ENCODE results near the gene HOXD13.

Gene HOXD13

DNA sequence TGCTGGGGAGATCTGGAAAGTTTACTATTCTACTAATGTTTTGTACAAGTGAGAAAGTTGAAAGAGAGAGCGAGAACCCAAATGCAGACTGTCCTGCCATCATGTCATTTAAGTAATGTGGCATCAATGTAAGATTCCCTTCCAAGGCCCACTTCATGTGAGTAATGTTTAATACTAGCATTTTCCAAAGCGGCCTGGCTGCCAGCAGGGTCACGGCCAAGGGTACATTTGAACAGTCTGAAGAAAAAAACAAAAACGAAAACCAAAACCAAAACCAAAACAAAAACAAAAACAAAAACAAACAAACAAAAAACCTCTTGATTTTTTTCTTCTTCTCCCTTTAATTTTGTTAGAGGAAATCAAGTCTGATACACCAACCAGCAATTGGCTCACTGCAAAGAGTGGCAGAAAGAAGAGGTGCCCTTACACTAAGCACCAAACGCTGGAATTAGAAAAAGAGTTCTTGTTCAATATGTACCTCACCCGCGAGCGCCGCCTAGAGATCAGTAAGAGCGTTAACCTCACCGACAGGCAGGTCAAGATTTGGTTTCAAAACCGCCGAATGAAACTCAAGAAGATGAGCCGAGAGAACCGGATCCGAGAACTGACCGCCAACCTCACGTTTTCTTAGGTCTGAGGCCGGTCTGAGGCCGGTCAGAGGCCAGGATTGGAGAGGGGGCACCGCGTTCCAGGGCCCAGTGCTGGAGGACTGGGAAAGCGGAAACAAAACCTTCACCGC lies 26.2 kb downstream of the HOXD13 start:
- DNase-seq (ENCODE audit: low spot score): no peak
- in situ Hi-C loops (cut with MboI; ENCODE audit: low pct_unique_long_range_greater_than_20kb, low sequenced_read_pairs, unreplicated experiment): loop anchor here (25.0 kb wide), 1 partner anchor 756 kb away; no protein-coding TSS in a partner anchor

DNA sequence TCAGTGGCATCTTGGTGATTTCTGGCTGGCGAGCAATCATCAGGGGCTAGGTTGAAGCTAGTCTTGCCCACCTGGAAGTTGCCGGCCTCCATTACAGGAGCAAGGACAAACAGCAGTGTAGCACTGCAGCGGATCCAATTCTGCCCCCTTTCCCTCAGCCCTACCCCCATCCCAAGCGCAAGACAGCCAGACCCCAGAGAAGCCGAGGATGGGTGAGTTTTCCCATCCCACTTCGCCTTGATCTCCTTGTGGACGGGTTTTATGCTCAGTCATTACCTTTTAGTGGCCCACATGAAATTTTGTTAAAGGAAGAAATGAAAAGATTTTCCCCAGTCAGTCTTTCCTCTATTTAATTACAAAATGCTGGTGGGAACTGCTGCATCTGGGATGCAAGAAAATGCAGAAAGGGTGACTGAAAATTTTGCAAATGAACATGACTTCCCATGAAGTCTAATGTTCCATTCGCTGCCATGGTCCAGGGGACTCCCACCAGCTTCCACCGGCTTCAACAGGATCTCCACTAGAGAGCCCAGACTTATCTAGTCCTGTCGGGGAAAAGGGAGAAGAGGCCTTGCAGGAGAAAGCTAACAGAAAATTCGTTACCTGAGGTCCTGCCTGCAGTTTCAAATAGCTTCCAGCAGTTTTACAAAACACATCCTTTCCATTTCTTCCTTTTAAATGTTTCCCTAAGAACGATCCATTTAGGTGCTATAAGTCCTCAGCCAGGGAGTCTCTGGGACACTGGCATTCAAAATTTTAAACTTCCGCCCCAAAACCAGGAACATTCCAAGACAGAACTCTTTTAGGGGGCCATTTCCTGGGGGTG lies 28.1 kb downstream of the HOXD13 start:
- DNase-seq (ENCODE audit: low spot score): no peak
- TF ChIP-seq CTCF (IDR thresholded peaks at IDR 0.05; ENCODE audit: extremely low read depth, insufficient read depth, missing control alignments): no peak
- in situ Hi-C loops (cut with MboI; ENCODE audit: low pct_unique_long_range_greater_than_20kb, low sequenced_read_pairs, unreplicated experiment): loop anchor here (10.0 to 25.0 kb wide), 2 partner anchors 758 to 1034 kb away; no protein-coding TSS in a partner anchor

More for the DNA sequence above, 26.2 kb downstream of the HOXD13 start:
- peak; percentile 55 for TF ChIP-seq CTCF (IDR thresholded peaks at IDR 0.05; ENCODE audit: extremely low read depth, insufficient read depth, missing control alignments)

DNA sequence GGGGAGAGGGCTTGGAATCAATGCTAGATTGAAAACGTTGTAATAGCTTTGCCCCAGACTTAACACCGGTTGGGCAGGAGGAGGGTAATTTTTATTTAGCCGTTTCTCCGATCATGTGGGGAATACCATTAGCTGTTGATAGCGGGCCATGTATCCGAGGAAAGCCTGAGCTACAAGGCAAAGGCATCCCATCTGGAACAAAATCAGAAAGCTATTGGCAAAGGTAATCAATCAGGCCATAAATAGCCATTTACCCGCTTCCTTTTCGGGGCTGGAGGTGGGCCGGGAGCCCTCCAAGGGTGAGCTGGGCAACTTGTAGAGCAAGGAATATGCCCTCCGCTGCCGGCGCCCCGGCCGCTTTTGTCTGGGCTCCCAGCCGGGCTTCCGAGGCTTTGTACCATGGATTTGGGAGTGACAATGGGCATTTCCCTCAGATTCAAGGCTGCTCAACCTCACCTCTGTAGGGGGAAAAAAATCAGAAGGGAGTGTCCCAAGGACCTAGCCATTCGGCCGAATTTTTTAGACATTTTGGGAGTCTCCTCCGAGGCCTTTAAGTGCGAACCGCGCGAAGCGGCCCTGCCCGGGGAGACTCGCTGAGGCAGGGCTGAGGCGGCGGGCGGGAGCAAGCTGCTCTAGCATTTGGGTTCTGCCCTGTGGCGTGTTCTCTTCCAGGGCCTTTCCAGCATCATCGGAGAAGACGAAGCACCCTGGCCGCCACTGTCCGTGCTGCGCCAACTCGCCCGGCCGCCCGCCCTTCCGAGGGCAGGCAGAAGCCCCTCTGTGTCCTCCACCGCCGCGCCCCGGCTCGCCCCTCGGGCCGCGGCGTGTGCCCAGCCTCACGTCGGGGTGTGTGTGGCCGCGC lies 28.9 kb downstream of the HOXD13 start:
- TF ChIP-seq CTCF (IDR thresholded peaks at IDR 0.05; ENCODE audit: extremely low read depth, insufficient read depth, missing control alignments): no peak
- in situ Hi-C loops (cut with MboI; ENCODE audit: low pct_unique_long_range_greater_than_20kb, low sequenced_read_pairs, unreplicated experiment): loop anchor here (10.0 to 25.0 kb wide), 2 partner anchors 759 to 1033 kb away; no protein-coding TSS in a partner anchor
- no peak for DNase-seq (ENCODE audit: low spot score)

GRCh38 chr2:176122052-176122682 lies 29.6 kb downstream of the HOXD13 start:
- in situ Hi-C loops (cut with MboI; ENCODE audit: low pct_unique_long_range_greater_than_20kb, low sequenced_read_pairs, unreplicated experiment): loop anchor here (10.0 to 25.0 kb wide), 2 partner anchors 760 to 1033 kb away; no protein-coding TSS in a partner anchor
- TF ChIP-seq CTCF (IDR thresholded peaks at IDR 0.05; ENCODE audit: extremely low read depth, insufficient read depth, missing control alignments): no peak
- no peak for DNase-seq (ENCODE audit: low spot score)

DNA sequence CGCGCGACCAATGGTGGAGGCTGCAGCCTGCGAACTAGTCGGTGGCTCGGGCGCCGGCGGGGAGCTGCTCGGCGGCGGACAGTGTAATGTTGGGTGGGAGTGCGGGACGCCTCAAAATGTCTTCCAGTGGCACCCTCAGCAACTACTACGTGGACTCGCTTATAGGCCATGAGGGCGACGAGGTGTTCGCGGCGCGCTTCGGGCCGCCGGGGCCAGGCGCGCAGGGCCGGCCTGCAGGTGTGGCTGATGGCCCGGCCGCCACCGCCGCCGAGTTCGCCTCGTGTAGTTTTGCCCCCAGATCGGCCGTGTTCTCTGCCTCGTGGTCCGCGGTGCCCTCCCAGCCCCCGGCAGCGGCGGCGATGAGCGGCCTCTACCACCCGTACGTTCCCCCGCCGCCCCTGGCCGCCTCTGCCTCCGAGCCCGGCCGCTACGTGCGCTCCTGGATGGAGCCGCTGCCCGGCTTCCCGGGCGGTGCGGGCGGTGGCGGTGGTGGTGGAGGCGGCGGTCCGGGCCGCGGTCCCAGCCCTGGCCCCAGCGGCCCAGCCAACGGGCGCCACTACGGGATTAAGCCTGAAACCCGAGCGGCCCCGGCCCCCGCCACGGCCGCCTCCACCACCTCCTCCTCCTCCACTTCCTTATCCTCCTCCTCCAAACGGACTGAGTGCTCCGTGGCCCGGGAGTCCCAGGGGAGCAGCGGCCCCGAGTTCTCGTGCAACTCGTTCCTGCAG lies 30.3 kb downstream of the HOXD13 start, which contains the start of gene HOXD9:
Gene HOXD9, plus strand, starts transcription at position 37 of the 728 bp plus-strand sequence. Its CDS starts 50 bp downstream, at position 87.
- in situ Hi-C loops (cut with MboI; ENCODE audit: low pct_unique_long_range_greater_than_20kb, low sequenced_read_pairs, unreplicated experiment): loop anchor here (10.0 to 25.0 kb wide), 2 partner anchors 761 to 1032 kb away; no protein-coding TSS in a partner anchor
- no peak for DNase-seq (ENCODE audit: low spot score)
- TF ChIP-seq CTCF (IDR thresholded peaks at IDR 0.05; ENCODE audit: extremely low read depth, insufficient read depth, missing control alignments): no peak

Measured in GM13977 (cell line).